Activated naive CD4-positive, alpha-beta T cell treated with Interleukin-2 at 50 U/mL for 16 hours (primary cell): ENCODE results near the gene ANKMY2.
"Not testable (repeated sequence)": the region's sequence is repeated elsewhere in the genome, so short reads cannot be mapped to it uniquely, and the experiment has no call there.

ENCODE experiments used
- DNase-seq: peaks from one replicate; pipeline ENCODE4 v3.0.0-alpha.2; 2020

ANKMY2 gene

GRCh38 chr7:16616542-16616941, 29.0 kb downstream of the ANKMY2 start:
- no peak for DNase-seq

- DNase-seq = no peak
These were observed 29.4 kb downstream of the ANKMY2 start for GRCh38 chr7:16616122-16616521.

- no peak for DNase-seq
These were observed 30.3 kb downstream of the ANKMY2 start for GRCh38 chr7:16615228-16615627.

GRCh38 chr7:16611711-16612110, 33.8 kb downstream of the ANKMY2 start:
- DNase-seq = no peak

- DNase-seq = no peak
These were observed 35.6 kb downstream of the ANKMY2 start for GRCh38 chr7:16609842-16610450.

- no peak for DNase-seq
These were observed 38.9 kb downstream of the ANKMY2 start for GRCh38 chr7:16606704-16607103.

GRCh38 chr7:16604054-16604453, 41.5 kb downstream of the ANKMY2 start:
- no peak for DNase-seq

- no peak for DNase-seq
These were observed 41.9 kb downstream of the ANKMY2 start for GRCh38 chr7:16603633-16604032.

- no peak for DNase-seq
These were observed 45.7 kb downstream of the ANKMY2 start for GRCh38 chr7:16599860-16600259.

GRCh38 chr7:16598015-16598414, 47.5 kb downstream of the ANKMY2 start:
- DNase-seq = no peak

- DNase-seq = not testable (repeated sequence)
These were observed 50.0 kb downstream of the ANKMY2 start for GRCh38 chr7:16595596-16595995.

GRCh38 chr7:16594676-16595075, 50.9 kb downstream of the ANKMY2 start:
- no peak for DNase-seq

- no peak for DNase-seq
These were observed 51.5 kb downstream of the ANKMY2 start for GRCh38 chr7:16594061-16594460.

- DNase-seq = no peak
These were observed 53.2 kb downstream of the ANKMY2 start for GRCh38 chr7:16592395-16592794.

GRCh38 chr7:16590424-16590823, 55.1 kb downstream of the ANKMY2 start:
- DNase-seq = no peak

- no peak for DNase-seq
These were observed 55.7 kb downstream of the ANKMY2 start for GRCh38 chr7:16589881-16590280.

- no peak for DNase-seq
These were observed 57.8 kb downstream of the ANKMY2 start for GRCh38 chr7:16587790-16588189.

GRCh38 chr7:16587129-16587528, 58.4 kb downstream of the ANKMY2 start:
- DNase-seq = no peak

- DNase-seq = no peak
These were observed 59.3 kb downstream of the ANKMY2 start for GRCh38 chr7:16586081-16586874.

GRCh38 chr7:16585540-16585939, 60.0 kb downstream of the ANKMY2 start:
- DNase-seq = no peak

- DNase-seq = no peak
These were observed 61.7 kb downstream of the ANKMY2 start for GRCh38 chr7:16583834-16584233.

GRCh38 chr7:16581286-16581685, 64.3 kb downstream of the ANKMY2 start:
- DNase-seq = no peak

- no peak for DNase-seq
These were observed 66.3 kb downstream of the ANKMY2 start for GRCh38 chr7:16579216-16579615.

GRCh38 chr7:16571941-16572340, 73.6 kb downstream of the ANKMY2 start:
- no peak for DNase-seq
